ENCODE measurements around the gene CRB2. TPM values are rescaled to one million over a fixed set of nuclear protein-coding genes. Genes with fewer than 3 reads are reported as not detected.

Gene CRB2
- total RNA-seq, 6 experiments from 2014 or later = not detected

DNA sequence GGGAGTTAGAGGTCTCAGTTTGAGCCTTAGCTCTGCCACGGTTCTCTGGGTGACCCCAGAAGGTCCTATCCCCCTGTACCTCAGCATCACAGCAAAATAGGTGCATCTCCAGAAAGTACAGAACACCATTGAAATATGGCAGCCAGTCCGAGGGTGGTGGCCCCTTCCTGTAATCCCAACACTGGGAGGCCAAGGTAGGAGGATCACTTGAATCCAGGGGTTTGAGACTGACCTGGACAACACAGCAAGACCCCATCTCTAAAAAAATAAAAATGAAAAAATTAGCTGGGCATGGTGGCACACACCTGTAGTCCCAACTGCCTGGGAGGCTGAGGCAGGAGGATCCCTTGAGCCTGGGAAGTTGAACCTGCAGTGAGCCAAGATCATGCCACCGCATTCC is 7.0 kb upstream of the CRB2 start:
- DNase-seq (no peak), ATAC-seq (no peak)
- H3K27me3 ChIP-seq = no peaks in the 10 kb centered on the region
- TF ChIP-seq POLR2A (IDR thresholded peaks at IDR 0.05) = no peak
- TF ChIP-seq, protein P1, sequence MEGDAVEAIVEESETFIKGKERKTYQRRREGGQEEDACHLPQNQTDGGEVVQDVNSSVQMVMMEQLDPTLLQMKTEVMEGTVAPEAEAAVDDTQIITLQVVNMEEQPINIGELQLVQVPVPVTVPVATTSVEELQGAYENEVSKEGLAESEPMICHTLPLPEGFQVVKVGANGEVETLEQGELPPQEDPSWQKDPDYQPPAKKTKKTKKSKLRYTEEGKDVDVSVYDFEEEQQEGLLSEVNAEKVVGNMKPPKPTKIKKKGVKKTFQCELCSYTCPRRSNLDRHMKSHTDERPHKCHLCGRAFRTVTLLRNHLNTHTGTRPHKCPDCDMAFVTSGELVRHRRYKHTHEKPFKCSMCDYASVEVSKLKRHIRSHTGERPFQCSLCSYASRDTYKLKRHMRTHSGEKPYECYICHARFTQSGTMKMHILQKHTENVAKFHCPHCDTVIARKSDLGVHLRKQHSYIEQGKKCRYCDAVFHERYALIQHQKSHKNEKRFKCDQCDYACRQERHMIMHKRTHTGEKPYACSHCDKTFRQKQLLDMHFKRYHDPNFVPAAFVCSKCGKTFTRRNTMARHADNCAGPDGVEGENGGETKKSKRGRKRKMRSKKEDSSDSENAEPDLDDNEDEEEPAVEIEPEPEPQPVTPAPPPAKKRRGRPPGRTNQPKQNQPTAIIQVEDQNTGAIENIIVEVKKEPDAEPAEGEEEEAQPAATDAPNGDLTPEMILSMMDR (IDR thresholded peaks at IDR 0.05) = no peak
- H3K9me3 ChIP-seq = no peaks in the 10 kb centered on the region
- 36% methylated on average over 3 of the region's 3 CpGs for WGBS (ENCODE audit: insufficient coverage, low coverage, low lambda C conversion rate, missing lambda C conversion rate)
- no peak overlapping the region for H3K27ac ChIP-seq
- H3K4me1 ChIP-seq = peaks cover 0 to 5% (median 0%) of the 10 kb centered on the region in 4 donors
- H3K36me3 ChIP-seq = no peaks in the 10 kb centered on the region
- intact Hi-C loops (cut with DNase I) = loop anchor here (10.0 kb wide), 2 partner anchors 244 to 264 kb away; no protein-coding TSS in a partner anchor
- H3K4me3 ChIP-seq = no peak overlapping the region

DNA sequence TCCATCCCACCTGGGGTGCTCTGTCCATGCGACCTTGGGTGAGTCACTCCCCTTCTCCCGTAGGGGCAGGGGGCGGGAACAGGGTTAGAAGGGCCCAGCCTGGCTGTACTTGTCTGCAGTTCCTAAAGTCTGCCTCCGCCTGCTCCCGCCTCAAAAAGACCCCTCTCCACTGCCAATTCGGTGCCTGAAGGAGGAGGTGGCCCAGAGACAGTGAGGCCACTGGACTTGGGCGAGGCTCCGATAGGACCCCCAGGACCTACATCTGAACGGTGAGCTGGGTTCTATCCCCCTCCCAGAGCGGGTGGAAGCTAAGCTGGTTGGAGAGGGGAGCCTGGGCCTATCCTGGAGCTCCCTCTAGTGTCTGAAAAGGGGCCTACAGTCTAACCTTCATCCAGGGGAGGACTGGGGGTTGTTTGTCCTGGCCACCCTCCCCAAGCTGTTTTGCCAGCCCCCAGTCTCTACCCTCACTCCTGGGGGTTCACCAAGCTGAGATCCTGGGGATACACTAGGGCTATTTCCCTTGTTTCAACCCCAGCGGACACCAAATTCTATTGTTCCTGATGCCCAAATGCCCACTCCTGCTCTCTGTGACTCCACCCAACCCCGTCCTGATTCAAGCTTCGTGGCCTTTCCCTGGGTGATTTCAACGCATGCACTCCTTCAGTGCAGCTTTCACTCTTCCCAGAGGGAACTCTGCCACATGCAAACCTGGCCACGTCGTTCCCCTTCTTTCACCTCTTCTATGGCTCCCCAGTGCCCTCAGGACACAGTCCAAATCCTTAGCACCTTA is 6.1 kb upstream of the CRB2 start:
- no peaks in the 10 kb centered on the region for H3K27me3 ChIP-seq
- intact Hi-C loops (cut with DNase I) = loop anchor here (10.0 kb wide), 2 partner anchors 245 to 265 kb away; no protein-coding TSS in a partner anchor
- H3K36me3 ChIP-seq = no peaks in the 10 kb centered on the region
- H3K27ac ChIP-seq = no peak overlapping the region
- DNase-seq = peak in 1 of 3 donors; percentile 60
- no peaks in the 10 kb centered on the region for H3K9me3 ChIP-seq
- H3K4me1 ChIP-seq = peaks cover 0 to 9% (median 0%) of the 10 kb centered on the region in 4 donors
- H3K4me3 ChIP-seq = no peak overlapping the region
- WGBS (ENCODE audit: insufficient coverage, low coverage, low lambda C conversion rate, missing lambda C conversion rate) = 20% methylated on average over 14 of the region's 16 CpGs
- peak; percentile 81 to 89 (median 86) for ATAC-seq
- TF ChIP-seq, protein P1 (IDR thresholded peaks at IDR 0.05) = peak; percentile 92 to 96 (median 94)
- TF ChIP-seq POLR2A (IDR thresholded peaks at IDR 0.05) = no peak

DNA sequence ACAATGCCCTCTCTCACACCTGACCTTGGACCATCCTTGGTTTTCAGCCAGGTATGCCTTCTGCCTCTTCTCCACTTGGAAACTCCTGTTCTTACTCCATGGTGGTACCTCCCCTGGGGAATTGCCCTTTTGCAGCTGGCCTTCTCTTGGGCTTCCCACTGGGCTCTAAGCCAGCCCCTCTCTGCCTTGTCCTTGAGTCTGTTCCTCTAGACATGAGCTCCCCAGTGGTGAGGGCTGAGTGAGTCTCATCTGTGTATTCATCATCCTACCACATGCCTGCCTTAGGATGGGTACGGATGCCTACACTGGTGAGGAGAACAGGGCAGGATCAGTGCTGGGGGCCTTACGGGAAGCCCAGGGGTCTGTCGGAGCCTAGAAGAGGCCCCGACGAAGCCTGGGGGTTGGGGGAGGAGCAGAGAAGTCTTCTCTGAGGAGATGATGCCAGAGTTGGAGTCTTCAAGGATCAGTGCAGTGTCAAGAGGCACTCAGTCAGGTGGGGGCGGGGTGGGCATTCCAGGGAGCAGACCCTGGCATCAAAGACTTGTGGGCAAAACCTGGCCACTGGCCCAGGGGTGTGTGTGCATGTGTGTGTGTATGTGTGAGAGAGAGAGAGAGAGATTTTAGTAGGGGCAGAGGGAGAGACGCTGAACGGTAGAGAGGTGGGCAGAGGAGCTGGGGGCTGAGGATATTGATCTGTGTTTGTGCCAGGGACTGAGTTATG is 5.2 kb upstream of the CRB2 start:
- TF ChIP-seq POLR2A (IDR thresholded peaks at IDR 0.05) = no peak
- TF ChIP-seq, protein P1 (IDR thresholded peaks at IDR 0.05) = no peak
- Histone ChIP-seq H3K36me3 (no peaks in the 10 kb centered on the region), H3K9me3 (no peaks in the 10 kb centered on the region), H3K27me3 (no peaks in the 10 kb centered on the region), H3K27ac (no peak overlapping the region), H3K4me1 (peaks cover 0 to 9% (median 0%) of the 10 kb centered on the region in 4 donors), H3K4me3 (no peak overlapping the region)
- ATAC-seq (no peak), DNase-seq (no peak)
- intact Hi-C loops (cut with DNase I) = no loop called here
- 66% methylated on average over 4 of the region's 8 CpGs for WGBS (ENCODE audit: insufficient coverage, low coverage, low lambda C conversion rate, missing lambda C conversion rate)

DNA sequence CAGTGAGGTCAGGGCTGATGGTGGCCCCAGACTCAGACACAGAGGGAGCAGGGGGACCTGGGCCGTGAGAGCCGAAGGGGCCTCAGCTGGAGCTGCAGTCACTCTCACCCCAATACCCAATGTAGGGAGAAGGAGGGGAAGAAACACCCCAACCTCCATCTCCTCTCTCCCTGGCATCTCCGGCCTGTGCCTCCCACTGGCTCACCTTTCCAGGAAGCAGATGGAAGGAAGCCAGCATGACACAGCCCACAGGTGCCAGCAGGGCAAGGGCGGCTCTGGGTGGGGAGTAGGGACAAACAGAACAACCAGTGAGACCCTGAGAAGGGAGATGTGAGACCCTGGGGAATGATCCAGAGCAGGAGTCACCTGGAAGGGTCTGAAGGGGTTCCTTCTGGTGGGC is 3.0 kb upstream of the CRB2 start:
- intact Hi-C loops (cut with DNase I) = no loop called here
- H3K36me3 ChIP-seq = no peaks in the 10 kb centered on the region
- no peak overlapping the region for H3K4me3 ChIP-seq
- peak in 1 of 4 donors; percentile 48 for ATAC-seq
- H3K27ac ChIP-seq = no peak overlapping the region
- 25% methylated on average over 1 of the region's 4 CpGs for WGBS (ENCODE audit: insufficient coverage, low coverage, low lambda C conversion rate, missing lambda C conversion rate)
- no peaks in the 10 kb centered on the region for H3K27me3 ChIP-seq
- no peaks in the 10 kb centered on the region for H3K9me3 ChIP-seq
- peaks cover 0 to 9% (median 0%) of the 10 kb centered on the region in 4 donors for H3K4me1 ChIP-seq
- no peak for DNase-seq
- TF ChIP-seq POLR2A (IDR thresholded peaks at IDR 0.05) = no peak
- TF ChIP-seq, protein P1 (IDR thresholded peaks at IDR 0.05) = no peak
